K562 (cell line): ENCODE data around the gene FIG4. TPM values are rescaled to one million over a fixed set of nuclear protein-coding genes. Genes with fewer than 3 reads are reported as not detected.

Experiments used
- EP300 ChIP-seq: IDR thresholded peaks from 2 replicates; pipeline ENCODE4 v1.6.1; 2012; ENCODE audit warnings: low read length, improper control_type of control experiment
- polyA plus RNA-seq, 8 experiments: library from polyadenylated mRNA; depleted of rRNA in 4 of 8; stranded (reverse) in 5 of 8; unstranded in 3 of 8; fragments of >200 nt; fragmentation: Nextera tagmentation in 2 of 8; fragmentation: Illumina TruSeq in 1 of 8; extraction: Ambion mirVana in 2 of 8; extraction: Trizol in 1 of 8; gene quantifications; 2 replicates each; pipeline versions ENCODE4 v1.2.1 to v1.2.3, GENCODE V29; 2011 to 2014; ENCODE audit warnings: inconsistent platforms in 1 of 8, missing spikeins in 1 of 8
- total RNA-seq, 7 experiments: library from RNA; depleted of rRNA in 6 of 7; stranded (reverse); fragments of >200 nt in 6 of 7; fragmentation: Illumina TruSeq in 2 of 7; extraction: Trizol in 2 of 7; gene quantifications; 2 replicates each; pipeline versions ENCODE4 v1.2.1 to v1.2.3, GENCODE V29; 2011 to 2021; ENCODE audit warnings: low replicate concordance in 1 of 7
- TF ChIP-seq, protein P1 (sequence below): fragments of 450-650 bp; IDR thresholded peaks from 2 replicates; pipeline ENCODE4 v1.6.1; 2016; ENCODE audit warnings: low read depth
- TF ChIP-seq, protein P2 (sequence below): fragments of 250-450 bp; sonication (Bioruptor Pico); IDR thresholded peaks from 2 replicates; pipeline ENCODE4 v1.8.0; 2021; ENCODE audit warnings: mild to moderate bottlenecking, moderate library complexity

FIG4 gene
- total and polyA plus RNA-seq, 9 of the 15 experiments (the other 6 are each of a cell fraction or from before 2014, with no cell fraction given): 1.5 to 6.8 (median 4.3) TPM

DNA sequence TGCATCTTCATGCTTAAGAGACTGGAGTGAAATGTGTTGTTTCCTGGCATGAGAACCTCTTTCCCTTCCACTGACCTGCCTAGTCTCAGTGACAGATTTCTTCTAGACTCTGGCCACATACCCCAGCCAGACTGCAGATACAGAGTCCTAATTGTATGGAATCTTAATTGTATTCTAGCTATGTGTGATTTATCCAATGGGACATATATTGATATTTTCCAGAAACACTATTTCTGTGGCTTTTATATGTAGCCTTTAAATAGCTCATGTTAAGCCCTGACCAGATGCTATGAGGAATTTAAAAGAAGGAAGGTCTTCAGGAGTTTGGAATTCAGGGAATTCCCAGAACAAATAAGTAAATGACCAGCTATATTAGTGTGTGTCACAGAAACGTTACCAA, 99.0 kb downstream of the FIG4 start (continued):
- TF ChIP-seq, protein P1, sequence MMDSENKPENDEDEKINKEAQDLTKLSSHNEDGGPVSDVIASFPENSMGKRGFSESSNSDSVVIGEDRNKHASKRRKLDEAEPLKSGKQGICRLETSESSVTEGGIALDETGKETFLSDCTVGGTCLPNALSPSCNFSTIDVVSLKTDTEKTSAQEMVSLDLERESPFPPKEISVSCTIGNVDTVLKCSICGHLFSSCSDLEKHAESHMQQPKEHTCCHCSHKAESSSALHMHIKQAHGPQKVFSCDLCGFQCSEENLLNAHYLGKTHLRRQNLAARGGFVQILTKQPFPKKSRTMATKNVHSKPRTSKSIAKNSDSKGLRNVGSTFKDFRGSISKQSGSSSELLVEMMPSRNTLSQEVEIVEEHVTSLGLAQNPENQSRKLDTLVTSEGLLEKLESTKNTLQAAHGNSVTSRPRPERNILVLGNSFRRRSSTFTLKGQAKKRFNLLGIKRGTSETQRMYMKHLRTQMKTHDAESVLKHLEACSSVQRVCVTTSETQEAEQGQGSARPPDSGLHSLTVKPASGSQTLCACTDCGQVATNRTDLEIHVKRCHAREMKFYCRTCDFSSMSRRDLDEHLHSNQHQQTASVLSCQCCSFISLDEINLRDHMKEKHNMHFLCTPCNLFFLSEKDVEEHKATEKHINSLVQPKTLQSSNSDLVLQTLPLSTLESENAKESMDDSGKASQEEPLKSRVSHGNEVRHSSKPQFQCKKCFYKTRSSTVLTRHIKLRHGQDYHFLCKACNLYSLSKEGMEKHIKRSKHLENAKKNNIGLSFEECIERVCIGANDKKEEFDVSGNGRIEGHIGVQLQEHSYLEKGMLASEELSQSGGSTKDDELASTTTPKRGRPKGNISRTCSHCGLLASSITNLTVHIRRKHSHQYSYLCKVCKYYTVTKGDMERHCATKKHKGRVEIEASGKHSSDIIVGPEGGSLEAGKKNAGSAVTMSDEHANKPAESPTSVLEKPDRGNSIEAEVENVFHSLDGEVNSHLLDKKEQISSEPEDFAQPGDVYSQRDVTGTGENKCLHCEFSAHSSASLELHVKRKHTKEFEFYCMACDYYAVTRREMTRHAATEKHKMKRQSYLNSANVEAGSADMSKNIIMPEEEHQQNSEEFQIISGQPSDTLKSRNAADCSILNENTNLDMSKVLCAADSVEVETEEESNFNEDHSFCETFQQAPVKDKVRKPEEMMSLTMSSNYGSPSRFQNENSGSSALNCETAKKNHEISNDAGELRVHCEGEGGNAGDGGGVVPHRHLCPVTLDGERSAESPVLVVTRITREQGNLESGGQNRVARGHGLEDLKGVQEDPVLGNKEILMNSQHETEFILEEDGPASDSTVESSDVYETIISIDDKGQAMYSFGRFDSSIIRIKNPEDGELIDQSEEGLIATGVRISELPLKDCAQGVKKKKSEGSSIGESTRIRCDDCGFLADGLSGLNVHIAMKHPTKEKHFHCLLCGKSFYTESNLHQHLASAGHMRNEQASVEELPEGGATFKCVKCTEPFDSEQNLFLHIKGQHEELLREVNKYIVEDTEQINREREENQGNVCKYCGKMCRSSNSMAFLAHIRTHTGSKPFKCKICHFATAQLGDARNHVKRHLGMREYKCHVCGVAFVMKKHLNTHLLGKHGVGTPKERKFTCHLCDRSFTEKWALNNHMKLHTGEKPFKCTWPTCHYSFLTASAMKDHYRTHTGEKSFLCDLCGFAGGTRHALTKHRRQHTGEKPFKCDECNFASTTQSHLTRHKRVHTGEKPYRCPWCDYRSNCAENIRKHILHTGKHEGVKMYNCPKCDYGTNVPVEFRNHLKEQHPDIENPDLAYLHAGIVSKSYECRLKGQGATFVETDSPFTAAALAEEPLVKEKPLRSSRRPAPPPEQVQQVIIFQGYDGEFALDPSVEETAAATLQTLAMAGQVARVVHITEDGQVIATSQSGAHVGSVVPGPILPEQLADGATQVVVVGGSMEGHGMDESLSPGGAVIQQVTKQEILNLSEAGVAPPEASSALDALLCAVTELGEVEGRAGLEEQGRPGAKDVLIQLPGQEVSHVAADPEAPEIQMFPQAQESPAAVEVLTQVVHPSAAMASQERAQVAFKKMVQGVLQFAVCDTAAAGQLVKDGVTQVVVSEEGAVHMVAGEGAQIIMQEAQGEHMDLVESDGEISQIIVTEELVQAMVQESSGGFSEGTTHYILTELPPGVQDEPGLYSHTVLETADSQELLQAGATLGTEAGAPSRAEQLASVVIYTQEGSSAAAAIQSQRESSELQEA: no peak
- TF ChIP-seq, protein P2, sequence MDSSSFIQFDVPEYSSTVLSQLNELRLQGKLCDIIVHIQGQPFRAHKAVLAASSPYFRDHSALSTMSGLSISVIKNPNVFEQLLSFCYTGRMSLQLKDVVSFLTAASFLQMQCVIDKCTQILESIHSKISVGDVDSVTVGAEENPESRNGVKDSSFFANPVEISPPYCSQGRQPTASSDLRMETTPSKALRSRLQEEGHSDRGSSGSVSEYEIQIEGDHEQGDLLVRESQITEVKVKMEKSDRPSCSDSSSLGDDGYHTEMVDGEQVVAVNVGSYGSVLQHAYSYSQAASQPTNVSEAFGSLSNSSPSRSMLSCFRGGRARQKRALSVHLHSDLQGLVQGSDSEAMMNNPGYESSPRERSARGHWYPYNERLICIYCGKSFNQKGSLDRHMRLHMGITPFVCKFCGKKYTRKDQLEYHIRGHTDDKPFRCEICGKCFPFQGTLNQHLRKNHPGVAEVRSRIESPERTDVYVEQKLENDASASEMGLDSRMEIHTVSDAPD (CRISPR knock-in tag): no peak
- TF ChIP-seq EP300: no peak
